Mesendoderm (in vitro differentiated cells): ENCODE measurements around the gene STARD3NL.
"Not testable (repeated sequence)": the region's sequence is repeated elsewhere in the genome, so short reads cannot be mapped to it uniquely, and the experiment has no call there.

ENCODE experiments used
- DNase-seq: peaks from one replicate; pipeline ENCODE4 v3.0.0; 2013
- H2AK5ac ChIP-seq: 2 replicates; pipeline ENCODE4 v1.6.1; 2013; ENCODE audit warnings: low read length, inconsistent platforms
- H2BK120ac ChIP-seq: 2 replicates; pipeline ENCODE4 v1.6.1; 2013; ENCODE audit warnings: low read depth, mild to moderate bottlenecking, low read length, moderate library complexity, mixed read lengths
- H2BK15ac ChIP-seq: replicated peaks from 2 replicates; pipeline ENCODE4 v1.6.1; 2013; ENCODE audit warnings: low read depth, mild to moderate bottlenecking, moderate library complexity
- H2BK5ac ChIP-seq: 2 replicates; pipeline ENCODE4 v1.6.1; 2013; ENCODE audit warnings: low read length, inconsistent platforms
- H3K18ac ChIP-seq: 2 replicates; pipeline ENCODE4 v1.6.1; 2013; ENCODE audit warnings: mild to moderate bottlenecking, low read length, mixed read lengths
- H3K23ac ChIP-seq: one replicate; pipeline ENCODE4 v1.6.1; 2013; ENCODE audit warnings: low read length
- H3K27ac ChIP-seq: 2 replicates; pipeline ENCODE4 v1.5.1; 2013; ENCODE audit warnings: low read depth, mild to moderate bottlenecking, inconsistent platforms, low read length, moderate library complexity
- H3K27me3 ChIP-seq: 2 replicates; pipeline ENCODE4 v1.6.1; 2013; ENCODE audit warnings: low read length, control low read depth, mild to moderate bottlenecking, inconsistent platforms; ENCODE audit not compliant: insufficient read depth, poor library complexity
- H3K36me3 ChIP-seq: 2 replicates; pipeline ENCODE4 v1.6.1; 2013; ENCODE audit warnings: low read length, inconsistent platforms; ENCODE audit not compliant: control insufficient read depth, insufficient read depth
- H3K4ac ChIP-seq: one replicate; pipeline ENCODE4 v1.6.1; 2013; ENCODE audit warnings: low read depth, mild to moderate bottlenecking, low read length, moderate library complexity
- H3K4me1 ChIP-seq: 2 replicates; pipeline ENCODE4 v1.6.1; 2013; ENCODE audit warnings: low read depth, low read length, inconsistent platforms; ENCODE audit not compliant: control insufficient read depth
- H3K4me2 ChIP-seq: 2 replicates; pipeline ENCODE4 v1.6.1; 2013; ENCODE audit warnings: low read length
- H3K4me3 ChIP-seq: 2 replicates; pipeline ENCODE4 v1.5.1; 2013; ENCODE audit warnings: mild to moderate bottlenecking, low read length
- H3K56ac ChIP-seq: one replicate; pipeline ENCODE4 v1.6.1; 2013; ENCODE audit warnings: low read length
- H3K79me1 ChIP-seq: 2 replicates; pipeline ENCODE4 v1.6.1; 2013; ENCODE audit warnings: low read length, inconsistent platforms
- H3K79me2 ChIP-seq: 2 replicates; pipeline ENCODE4 v1.6.1; 2013; ENCODE audit warnings: mild to moderate bottlenecking, low read length; ENCODE audit not compliant: control insufficient read depth, insufficient read depth
- H3K9ac ChIP-seq: 2 replicates; pipeline ENCODE4 v1.6.1; 2013; ENCODE audit warnings: low read length, inconsistent platforms
- H4K5ac ChIP-seq: one replicate; pipeline ENCODE4 v1.6.1; 2013; ENCODE audit warnings: low read length
- H4K8ac ChIP-seq: one replicate; pipeline ENCODE4 v1.6.1; 2013; ENCODE audit warnings: low read depth, mild to moderate bottlenecking, control low read depth, low read length, moderate library complexity
- WGBS: extraction: QIAGEN DNeasy Blood & Tissue Kit; methylation state at CpG from one replicate; pipeline ENCODE4 v1.1.7; 2013; ENCODE audit warnings: low lambda C conversion rate, missing lambda C conversion rate; ENCODE audit not compliant: insufficient coverage; ENCODE audit errors: extremely low coverage; 5-methylcytosine and 5-hydroxymethylcytosine counted together

Gene STARD3NL

GRCh38 chr7:38270405-38270804 lies 92.4 kb downstream of the STARD3NL start:
- H2AK5ac ChIP-seq, H4K5ac ChIP-seq, H3K27me3 ChIP-seq, DNase-seq, H3K4me2 ChIP-seq, H4K8ac ChIP-seq, H3K36me3 ChIP-seq, H2BK120ac ChIP-seq, H3K27ac ChIP-seq, H3K23ac ChIP-seq, H3K9ac ChIP-seq, H3K4ac ChIP-seq, H3K56ac ChIP-seq, H3K4me3 ChIP-seq, H3K4me1 ChIP-seq, H3K18ac ChIP-seq, H3K79me1 ChIP-seq, H3K79me2 ChIP-seq, H2BK15ac ChIP-seq, H2BK5ac ChIP-seq: not testable (repeated sequence)
- no CpG with 5 or more reads among the region's 2 CpGs for WGBS

- no peak within 1 kb of the TSS for H3K56ac ChIP-seq
- DNase-seq: peak; percentile 35
- H2BK5ac ChIP-seq: no peak within 1 kb of the TSS
- no peaks in the 10 kb centered on the region for H3K79me1 ChIP-seq
- no peak within 1 kb of the TSS for H2BK15ac ChIP-seq
- H2BK120ac ChIP-seq: no peak within 1 kb of the TSS
- no peak within 1 kb of the TSS for H3K4me3 ChIP-seq
- no peak within 1 kb of the TSS for H3K4ac ChIP-seq
- H4K8ac ChIP-seq: no peak within 1 kb of the TSS
- no peaks in the 10 kb centered on the region for H3K27me3 ChIP-seq
- no peak within 1 kb of the TSS for H2AK5ac ChIP-seq
- no peak within 1 kb of the TSS for H4K5ac ChIP-seq
- no peak within 1 kb of the TSS for H3K27ac ChIP-seq
- no peak within 1 kb of the TSS for H3K9ac ChIP-seq
- no CpG with 5 or more reads among the region's 2 CpGs for WGBS
- H3K4me2 ChIP-seq: no peak within 1 kb of the TSS
- H3K79me2 ChIP-seq: no peaks in the 10 kb centered on the region
- no peak within 1 kb of the TSS for H3K23ac ChIP-seq
- no peaks in the 10 kb centered on the region for H3K4me1 ChIP-seq
- no peaks in the 10 kb centered on the region for H3K36me3 ChIP-seq
- H3K18ac ChIP-seq: no peak within 1 kb of the TSS
Observed at GRCh38 chr7:38273286-38273995, 95.4 kb downstream of the STARD3NL start, which contains the start of gene TARP. Gene TARP (minus strand): TSS chr7:38273636.

- H3K27me3 ChIP-seq: no peaks in the 10 kb centered on the region
- H2BK5ac ChIP-seq: no peak overlapping the region
- no peaks in the 10 kb centered on the region for H3K79me2 ChIP-seq
- H3K56ac ChIP-seq: no peak overlapping the region
- no peak overlapping the region for H4K5ac ChIP-seq
- H4K8ac ChIP-seq: no peak overlapping the region
- no peak overlapping the region for H3K27ac ChIP-seq
- H3K9ac ChIP-seq: no peak overlapping the region
- no peak for DNase-seq
- H3K4me1 ChIP-seq: no peaks in the 10 kb centered on the region
- H3K79me1 ChIP-seq: no peaks in the 10 kb centered on the region
- no peak overlapping the region for H2AK5ac ChIP-seq
- no peak overlapping the region for H3K4ac ChIP-seq
- H3K4me3 ChIP-seq: no peak overlapping the region
- no peak overlapping the region for H3K4me2 ChIP-seq
- H3K23ac ChIP-seq: no peak overlapping the region
- no peaks in the 10 kb centered on the region for H3K36me3 ChIP-seq
- no peak overlapping the region for H3K18ac ChIP-seq
- H2BK15ac ChIP-seq: no peak overlapping the region
- no peak overlapping the region for H2BK120ac ChIP-seq
- no CpG with 5 or more reads among the region's 4 CpGs for WGBS
Observed at GRCh38 chr7:38274486-38274885, 96.4 kb downstream of the STARD3NL start.

- no peaks in the 10 kb centered on the region for H3K27me3 ChIP-seq
- H3K23ac ChIP-seq: no peak overlapping the region
- H2BK15ac ChIP-seq: no peak overlapping the region
- no peak overlapping the region for H3K27ac ChIP-seq
- no peak overlapping the region for H2BK120ac ChIP-seq
- no peak overlapping the region for H2BK5ac ChIP-seq
- WGBS: 100% methylated on average over 1 of the region's 3 CpGs
- no peaks in the 10 kb centered on the region for H3K79me1 ChIP-seq
- H4K5ac ChIP-seq: no peak overlapping the region
- H3K56ac ChIP-seq: no peak overlapping the region
- no peaks in the 10 kb centered on the region for H3K79me2 ChIP-seq
- H3K4me1 ChIP-seq: no peaks in the 10 kb centered on the region
- H4K8ac ChIP-seq: no peak overlapping the region
- no peaks in the 10 kb centered on the region for H3K36me3 ChIP-seq
- no peak overlapping the region for H3K18ac ChIP-seq
- no peak overlapping the region for H3K9ac ChIP-seq
- H3K4me3 ChIP-seq: no peak overlapping the region
- no peak overlapping the region for H2AK5ac ChIP-seq
- H3K4me2 ChIP-seq: no peak overlapping the region
- DNase-seq: no peak
- H3K4ac ChIP-seq: no peak overlapping the region
Observed at GRCh38 chr7:38274927-38275620, 97.0 kb downstream of the STARD3NL start.

- H3K36me3 ChIP-seq: no peaks in the 10 kb centered on the region
- no peak overlapping the region for H3K23ac ChIP-seq
- no peaks in the 10 kb centered on the region for H3K79me2 ChIP-seq
- H3K79me1 ChIP-seq: no peaks in the 10 kb centered on the region
- no peak for DNase-seq
- no CpG with 5 or more reads among the region's 6 CpGs for WGBS
- no peak overlapping the region for H3K4me2 ChIP-seq
- no peak overlapping the region for H3K56ac ChIP-seq
- no peak overlapping the region for H3K4ac ChIP-seq
- no peaks in the 10 kb centered on the region for H3K4me1 ChIP-seq
- no peak overlapping the region for H4K8ac ChIP-seq
- H3K27ac ChIP-seq: no peak overlapping the region
- no peak overlapping the region for H3K4me3 ChIP-seq
- no peak overlapping the region for H3K18ac ChIP-seq
- H2BK5ac ChIP-seq: no peak overlapping the region
- H2BK120ac ChIP-seq: no peak overlapping the region
- H4K5ac ChIP-seq: no peak overlapping the region
- H3K27me3 ChIP-seq: no peaks in the 10 kb centered on the region
- no peak overlapping the region for H2BK15ac ChIP-seq
- no peak overlapping the region for H2AK5ac ChIP-seq
- H3K9ac ChIP-seq: no peak overlapping the region
Observed at GRCh38 chr7:38276096-38276877, 98.2 kb downstream of the STARD3NL start.
